GM23338 (cell line): ENCODE measurements around the gene CGNL1.

ENCODE experiments used
- EZH2 ChIP-seq: fragments of 200-600 bp; sonication (generic); IDR thresholded peaks from one replicate; pipeline ENCODE4 v1.8.0; 2017; ENCODE audit warnings: antibody characterized with exemption, mild to moderate bottlenecking, low read depth; ENCODE audit not compliant: unreplicated experiment
- EZH2phosphoT487 ChIP-seq: fragments of 200-600 bp; sonication (generic); IDR thresholded peaks from one replicate; pipeline ENCODE4 v1.8.1; 2018; ENCODE audit warnings: antibody characterized with exemption; ENCODE audit not compliant: unreplicated experiment
- JUNB ChIP-seq: IDR thresholded peaks from one replicate; pipeline ENCODE4 v1.6.1; 2016; ENCODE audit warnings: antibody characterized with exemption; ENCODE audit not compliant: unreplicated experiment
- POLR2AphosphoS5 ChIP-seq: IDR thresholded peaks from 2 replicates; pipeline ENCODE4 v1.6.1; 2016; ENCODE audit warnings: antibody characterized with exemption, low read depth
- ZNF114 ChIP-seq: fragments of 250-450 bp; sonication (Bioruptor Pico); IDR thresholded peaks from 2 replicates; pipeline ENCODE4 v1.5.0; 2020; ENCODE audit warnings: mild to moderate bottlenecking, moderate library complexity
- ZNF331 ChIP-seq: fragments of 250-450 bp; sonication (Bioruptor Pico); IDR thresholded peaks from 2 replicates; pipeline ENCODE4 v1.5.0; 2020; ENCODE audit warnings: low read depth, mild to moderate bottlenecking, moderate library complexity
- TF ChIP-seq, protein P1 (sequence below), 2 experiments: fragments of 200-600 bp in 1 of 2; sonication (generic) in 1 of 2; conservative IDR thresholded peaks; 2 replicates each; pipeline versions ENCODE4 v1.5.1 to v1.6.1; 2016 to 2017; ENCODE audit warnings: antibody characterized with exemption in 2 of 2, low read depth in 2 of 2, mild to moderate bottlenecking in 2 of 2, moderate library complexity in 1 of 2
- TF ChIP-seq, protein P2 (sequence below): IDR thresholded peaks from one replicate; pipeline ENCODE4 v1.6.1; 2018; ENCODE audit warnings: antibody characterized with exemption; ENCODE audit not compliant: unreplicated experiment
- TF ChIP-seq, protein P3 (sequence below): IDR thresholded peaks from 2 replicates; pipeline ENCODE4 v1.6.1; 2016; ENCODE audit warnings: antibody characterized with exemption

DNA sequence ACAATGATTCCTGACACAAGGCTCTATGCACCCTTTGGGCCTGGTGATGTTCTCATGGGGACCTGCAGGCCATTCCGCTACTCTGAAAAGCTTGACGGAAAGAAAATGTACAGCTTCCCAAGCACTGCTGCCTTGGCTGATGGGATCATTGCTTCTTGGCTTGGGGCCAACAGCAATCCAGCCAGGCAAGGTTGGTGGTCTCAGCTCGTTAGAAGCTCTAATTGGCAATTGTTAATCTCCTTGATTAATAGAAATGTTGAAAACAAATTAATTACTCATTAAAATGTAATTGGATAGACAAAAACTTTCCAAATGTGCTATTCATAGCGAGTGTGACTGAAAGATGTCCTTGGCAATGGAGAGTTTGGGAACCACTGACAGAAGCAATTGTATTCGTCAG, 199.1 kb downstream of the CGNL1 start:
- TF ChIP-seq, protein P1, sequence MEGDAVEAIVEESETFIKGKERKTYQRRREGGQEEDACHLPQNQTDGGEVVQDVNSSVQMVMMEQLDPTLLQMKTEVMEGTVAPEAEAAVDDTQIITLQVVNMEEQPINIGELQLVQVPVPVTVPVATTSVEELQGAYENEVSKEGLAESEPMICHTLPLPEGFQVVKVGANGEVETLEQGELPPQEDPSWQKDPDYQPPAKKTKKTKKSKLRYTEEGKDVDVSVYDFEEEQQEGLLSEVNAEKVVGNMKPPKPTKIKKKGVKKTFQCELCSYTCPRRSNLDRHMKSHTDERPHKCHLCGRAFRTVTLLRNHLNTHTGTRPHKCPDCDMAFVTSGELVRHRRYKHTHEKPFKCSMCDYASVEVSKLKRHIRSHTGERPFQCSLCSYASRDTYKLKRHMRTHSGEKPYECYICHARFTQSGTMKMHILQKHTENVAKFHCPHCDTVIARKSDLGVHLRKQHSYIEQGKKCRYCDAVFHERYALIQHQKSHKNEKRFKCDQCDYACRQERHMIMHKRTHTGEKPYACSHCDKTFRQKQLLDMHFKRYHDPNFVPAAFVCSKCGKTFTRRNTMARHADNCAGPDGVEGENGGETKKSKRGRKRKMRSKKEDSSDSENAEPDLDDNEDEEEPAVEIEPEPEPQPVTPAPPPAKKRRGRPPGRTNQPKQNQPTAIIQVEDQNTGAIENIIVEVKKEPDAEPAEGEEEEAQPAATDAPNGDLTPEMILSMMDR (conservative IDR thresholded peaks at IDR 0.05; ENCODE audit: low read depth in 2 of 2) = no peak
- TF ChIP-seq POLR2AphosphoS5 = no peak
- TF ChIP-seq EZH2phosphoT487 = no peak
- TF ChIP-seq EZH2 = no peak
- TF ChIP-seq ZNF331 (CRISPR knock-in tag) = no peak
- TF ChIP-seq, protein P2, sequence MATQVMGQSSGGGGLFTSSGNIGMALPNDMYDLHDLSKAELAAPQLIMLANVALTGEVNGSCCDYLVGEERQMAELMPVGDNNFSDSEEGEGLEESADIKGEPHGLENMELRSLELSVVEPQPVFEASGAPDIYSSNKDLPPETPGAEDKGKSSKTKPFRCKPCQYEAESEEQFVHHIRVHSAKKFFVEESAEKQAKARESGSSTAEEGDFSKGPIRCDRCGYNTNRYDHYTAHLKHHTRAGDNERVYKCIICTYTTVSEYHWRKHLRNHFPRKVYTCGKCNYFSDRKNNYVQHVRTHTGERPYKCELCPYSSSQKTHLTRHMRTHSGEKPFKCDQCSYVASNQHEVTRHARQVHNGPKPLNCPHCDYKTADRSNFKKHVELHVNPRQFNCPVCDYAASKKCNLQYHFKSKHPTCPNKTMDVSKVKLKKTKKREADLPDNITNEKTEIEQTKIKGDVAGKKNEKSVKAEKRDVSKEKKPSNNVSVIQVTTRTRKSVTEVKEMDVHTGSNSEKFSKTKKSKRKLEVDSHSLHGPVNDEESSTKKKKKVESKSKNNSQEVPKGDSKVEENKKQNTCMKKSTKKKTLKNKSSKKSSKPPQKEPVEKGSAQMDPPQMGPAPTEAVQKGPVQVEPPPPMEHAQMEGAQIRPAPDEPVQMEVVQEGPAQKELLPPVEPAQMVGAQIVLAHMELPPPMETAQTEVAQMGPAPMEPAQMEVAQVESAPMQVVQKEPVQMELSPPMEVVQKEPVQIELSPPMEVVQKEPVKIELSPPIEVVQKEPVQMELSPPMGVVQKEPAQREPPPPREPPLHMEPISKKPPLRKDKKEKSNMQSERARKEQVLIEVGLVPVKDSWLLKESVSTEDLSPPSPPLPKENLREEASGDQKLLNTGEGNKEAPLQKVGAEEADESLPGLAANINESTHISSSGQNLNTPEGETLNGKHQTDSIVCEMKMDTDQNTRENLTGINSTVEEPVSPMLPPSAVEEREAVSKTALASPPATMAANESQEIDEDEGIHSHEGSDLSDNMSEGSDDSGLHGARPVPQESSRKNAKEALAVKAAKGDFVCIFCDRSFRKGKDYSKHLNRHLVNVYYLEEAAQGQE = no peak
- TF ChIP-seq ZNF114 (CRISPR knock-in tag) = no peak
- TF ChIP-seq, protein P3, sequence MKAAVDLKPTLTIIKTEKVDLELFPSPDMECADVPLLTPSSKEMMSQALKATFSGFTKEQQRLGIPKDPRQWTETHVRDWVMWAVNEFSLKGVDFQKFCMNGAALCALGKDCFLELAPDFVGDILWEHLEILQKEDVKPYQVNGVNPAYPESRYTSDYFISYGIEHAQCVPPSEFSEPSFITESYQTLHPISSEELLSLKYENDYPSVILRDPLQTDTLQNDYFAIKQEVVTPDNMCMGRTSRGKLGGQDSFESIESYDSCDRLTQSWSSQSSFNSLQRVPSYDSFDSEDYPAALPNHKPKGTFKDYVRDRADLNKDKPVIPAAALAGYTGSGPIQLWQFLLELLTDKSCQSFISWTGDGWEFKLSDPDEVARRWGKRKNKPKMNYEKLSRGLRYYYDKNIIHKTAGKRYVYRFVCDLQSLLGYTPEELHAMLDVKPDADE = no peak
- TF ChIP-seq JUNB = no peak
